Large intestine (tissue), 3 donors: Measurements from ENCODE around the gene GAB2. TPM values are rescaled to one million over a fixed set of nuclear protein-coding genes. Genes with fewer than 3 reads are reported as not detected.
"Not testable (repeated sequence)": the region's sequence is repeated elsewhere in the genome, so short reads cannot be mapped to it uniquely, and the experiment has no call there.

Experiments used
- DNase-seq, 2 donors: peaks; one replicate each; pipeline versions ENCODE4 v3.0.0 to v3.0.0-alpha.2; 2013
- H3K27ac ChIP-seq: one replicate; pipeline ENCODE4 v1.5.1; 2013; ENCODE audit warnings: low read length
- H3K27me3 ChIP-seq: 2 replicates; pipeline ENCODE4 v1.6.1; 2013; ENCODE audit warnings: low read length; ENCODE audit not compliant: control insufficient read depth, insufficient read depth
- H3K36me3 ChIP-seq: 2 replicates; pipeline ENCODE4 v1.6.1; 2013; ENCODE audit warnings: low read length; ENCODE audit not compliant: control insufficient read depth, insufficient read depth
- H3K4me1 ChIP-seq: one replicate; pipeline ENCODE4 v1.6.1; 2013; ENCODE audit warnings: low read length; ENCODE audit not compliant: control insufficient read depth, insufficient read depth
- H3K4me3 ChIP-seq: one replicate; pipeline ENCODE4 v1.5.1; 2013; ENCODE audit warnings: low read length
- H3K9me3 ChIP-seq: one replicate; pipeline ENCODE4 v1.6.1; 2013; ENCODE audit warnings: mild to moderate bottlenecking, low read depth, low read length, moderate library complexity; ENCODE audit not compliant: control insufficient read depth
- WGBS: methylation state at CpG from one replicate; pipeline ENCODE4 v1.1.5; 2013; ENCODE audit warnings: low lambda C conversion rate; ENCODE audit not compliant: insufficient coverage; 5-methylcytosine and 5-hydroxymethylcytosine counted together
- polyA plus RNA-seq: library from polyadenylated mRNA; unstranded; fragments of 120-200 nt; gene quantifications from one replicate; pipeline ENCODE4 v1.2.1, GENCODE V29; 2013

Gene GAB2
- polyA plus RNA-seq, 1 donor: 10.7 TPM

DNA sequence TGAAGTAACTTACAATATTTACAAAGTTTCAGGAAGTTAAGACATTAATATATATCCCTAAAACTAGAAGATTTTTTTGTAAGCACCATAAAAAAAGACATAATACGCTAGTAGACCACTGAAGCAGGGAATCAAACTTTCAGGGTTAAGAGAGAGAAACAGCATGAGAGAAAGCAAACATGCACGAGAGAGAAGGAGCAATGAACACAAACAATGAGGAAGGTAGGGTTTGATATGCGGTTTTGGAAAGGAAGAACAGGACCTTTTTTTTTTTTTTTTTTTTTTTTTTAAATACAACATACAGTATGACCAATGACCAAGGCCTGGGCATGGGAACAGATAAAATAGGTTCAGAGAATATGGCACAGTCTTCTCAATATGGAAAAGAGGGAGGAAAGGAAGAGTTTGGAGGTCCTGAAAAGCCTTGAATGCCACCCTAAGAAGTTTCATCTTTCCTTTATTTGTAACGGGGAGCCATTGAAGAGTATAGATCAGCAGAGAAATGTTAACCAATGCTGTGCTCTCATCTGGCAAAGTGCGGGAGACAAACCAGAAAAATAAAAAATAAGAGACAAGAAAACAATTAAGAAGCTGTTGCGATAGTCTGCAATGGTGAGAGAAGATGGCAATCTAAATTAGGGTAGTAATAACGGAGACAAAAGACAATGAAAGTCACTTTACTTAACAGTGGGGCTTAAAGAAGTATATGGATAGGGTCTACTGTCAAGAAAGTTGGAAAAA lies 127.9 kb downstream of the GAB2 start:
- WGBS: 87% methylated on average over 3 of the region's 7 CpGs
- Histone ChIP-seq H3K27me3 (no peaks in the 10 kb centered on the region), H3K27ac (peak overlapping the region; percentile 52), H3K36me3 (no peaks in the 10 kb centered on the region), H3K4me3 (no peak overlapping the region), H3K9me3 (peaks cover 3% of the 10 kb centered on the region), H3K4me1 (no peaks in the 10 kb centered on the region)
- DNase-seq: no peak

DNA sequence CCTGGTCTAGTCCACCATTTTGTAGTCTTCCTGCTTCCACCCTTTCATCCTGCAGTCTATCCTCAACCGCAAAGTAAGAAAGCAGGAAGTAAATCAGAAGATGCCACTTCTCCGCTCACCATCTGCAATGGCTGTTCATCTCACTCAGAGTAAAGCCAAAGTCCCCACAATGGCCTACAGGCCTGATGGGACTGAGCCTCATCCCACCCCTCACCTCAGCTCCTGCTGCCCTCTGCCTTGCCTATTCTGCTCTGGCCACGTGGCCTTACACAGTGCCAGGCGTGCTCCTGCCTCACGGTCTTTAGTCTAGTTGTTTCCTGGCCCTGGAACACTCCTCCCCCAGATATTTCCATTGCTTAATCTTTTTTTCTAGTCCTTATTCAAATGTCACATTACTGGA lies 133.4 kb downstream of the GAB2 start:
- Histone ChIP-seq H3K27me3 (no peaks in the 10 kb centered on the region), H3K4me3 (no peak overlapping the region), H3K36me3 (peaks cover 8% of the 10 kb centered on the region), H3K4me1 (no peaks in the 10 kb centered on the region), H3K9me3 (peaks cover 3% of the 10 kb centered on the region), H3K27ac (no peak overlapping the region)
- WGBS: 100% methylated on average over 1 of the region's 5 CpGs
- DNase-seq: no peak

DNA sequence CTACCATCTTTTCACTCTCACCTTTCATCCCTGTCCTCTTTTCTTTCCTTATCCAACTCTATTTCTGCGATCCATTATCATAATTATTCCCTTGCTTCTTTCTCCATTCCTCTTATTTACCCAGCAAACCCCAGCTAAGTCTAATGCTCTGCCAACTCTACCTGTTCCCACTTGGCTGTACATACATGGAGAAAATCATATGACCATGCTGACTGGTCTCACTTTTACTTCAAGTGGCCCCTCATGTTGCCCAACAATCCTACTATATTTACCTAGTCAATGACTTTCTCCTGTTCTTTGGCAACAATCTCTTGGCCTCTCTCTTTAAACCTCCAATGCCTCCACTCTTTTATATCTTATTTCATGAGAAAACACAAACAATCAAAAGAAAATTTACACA lies 134.8 kb downstream of the GAB2 start:
- no peak for DNase-seq
- Histone ChIP-seq H3K36me3 (peaks cover 8% of the 10 kb centered on the region), H3K27me3 (no peaks in the 10 kb centered on the region), H3K27ac (no peak overlapping the region), H3K9me3 (no peaks in the 10 kb centered on the region), H3K4me3 (no peak overlapping the region), H3K4me1 (peaks cover under 1% of the 10 kb centered on the region)
- 100% methylated on average over 1 of the region's 1 CpG for WGBS

DNA sequence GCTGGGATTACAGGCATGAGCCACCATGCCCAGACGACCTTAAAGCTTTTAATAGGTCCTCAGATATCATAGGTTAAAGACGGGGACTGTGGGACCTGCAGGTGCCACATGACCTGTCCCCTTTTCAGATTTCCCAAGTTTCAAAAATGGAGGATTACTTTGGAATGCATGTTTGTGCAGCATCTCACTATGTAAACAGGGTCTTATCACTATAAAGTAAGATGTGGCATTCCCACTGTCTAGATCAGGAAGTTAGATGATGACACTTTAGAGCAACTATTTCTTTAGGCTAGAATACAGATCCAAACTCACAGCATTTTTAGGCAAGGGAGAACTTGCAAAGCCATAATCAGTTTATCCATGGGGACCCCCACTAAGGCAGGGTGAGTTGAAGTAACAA lies 136.1 kb downstream of the GAB2 start:
- H3K4me3 ChIP-seq: no peak overlapping the region
- peaks cover 8% of the 10 kb centered on the region for H3K36me3 ChIP-seq
- no peak for DNase-seq
- WGBS: no CpG with 5 or more reads among the region's 2 CpGs
- no peaks in the 10 kb centered on the region for H3K27me3 ChIP-seq
- H3K9me3 ChIP-seq: no peaks in the 10 kb centered on the region
- peaks cover 12% of the 10 kb centered on the region for H3K4me1 ChIP-seq
- H3K27ac ChIP-seq: no peak overlapping the region

DNA sequence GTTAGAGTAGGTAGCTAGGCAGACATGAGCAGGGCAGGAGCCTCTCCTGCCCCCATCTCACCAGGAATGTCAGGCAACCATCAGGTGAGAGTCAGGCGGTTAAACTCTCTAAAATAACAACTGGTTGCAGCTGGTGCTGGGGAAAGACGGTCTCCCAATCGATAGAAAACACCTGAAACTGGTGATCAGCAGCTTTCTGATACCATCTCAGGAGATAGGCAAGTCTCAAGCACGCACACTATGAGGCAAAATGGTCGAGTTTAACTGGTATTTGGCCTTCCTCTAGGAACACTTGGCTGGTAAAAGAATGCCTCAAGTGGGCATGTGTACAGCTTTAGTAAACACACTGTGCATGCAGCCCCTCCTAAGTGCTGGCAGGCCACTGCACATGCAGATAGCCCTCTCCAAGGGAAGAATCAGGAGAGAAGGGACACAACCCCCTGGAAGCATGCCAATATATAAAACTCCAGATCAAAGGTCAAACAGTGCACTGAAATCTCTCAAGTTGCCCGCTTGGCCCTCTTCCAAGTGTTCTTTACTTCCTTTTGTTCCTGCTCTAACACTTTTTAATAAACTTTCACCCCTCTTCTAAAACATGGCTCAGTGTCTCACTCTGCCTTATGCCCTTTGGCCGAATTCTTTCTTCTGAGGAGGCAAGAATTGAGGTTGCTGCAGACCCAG lies 140.2 kb downstream of the GAB2 start:
- Histone ChIP-seq H3K36me3 (peaks cover 12% of the 10 kb centered on the region), H3K9me3 (no peaks in the 10 kb centered on the region), H3K27me3 (no peaks in the 10 kb centered on the region), H3K4me1 (peaks cover 12% of the 10 kb centered on the region), H3K4me3 (no peak overlapping the region), H3K27ac (peak overlapping the region; percentile 70)
- 17% methylated on average over 1 of the region's 7 CpGs for WGBS
- DNase-seq: peak; percentile 72 to 90

DNA sequence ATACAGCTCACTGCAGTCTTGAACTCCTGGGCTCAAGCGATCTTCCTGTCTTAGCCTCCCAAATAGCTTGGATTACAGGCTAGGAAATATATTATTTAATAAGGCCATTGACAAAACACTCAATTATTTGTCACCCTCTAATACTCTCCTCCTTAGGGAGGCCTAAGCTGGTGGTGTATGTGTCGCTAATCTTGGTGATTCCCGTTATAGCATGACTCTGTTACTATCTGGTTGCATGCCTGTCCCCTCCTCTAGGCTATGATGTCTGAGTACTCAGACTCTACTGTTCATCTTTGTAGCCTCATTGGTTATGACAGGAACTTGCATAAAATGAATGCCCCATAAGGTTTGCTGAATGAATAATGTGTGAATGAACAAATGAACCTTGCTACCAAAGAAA lies 141.3 kb downstream of the GAB2 start:
- Histone ChIP-seq H3K4me1 (peaks cover 12% of the 10 kb centered on the region), H3K36me3 (peaks cover 12% of the 10 kb centered on the region), H3K27me3 (no peaks in the 10 kb centered on the region), H3K27ac (no peak overlapping the region), H3K4me3 (no peak overlapping the region), H3K9me3 (no peaks in the 10 kb centered on the region)
- DNase-seq: no peak
- no CpG with 5 or more reads among the region's 3 CpGs for WGBS

DNA sequence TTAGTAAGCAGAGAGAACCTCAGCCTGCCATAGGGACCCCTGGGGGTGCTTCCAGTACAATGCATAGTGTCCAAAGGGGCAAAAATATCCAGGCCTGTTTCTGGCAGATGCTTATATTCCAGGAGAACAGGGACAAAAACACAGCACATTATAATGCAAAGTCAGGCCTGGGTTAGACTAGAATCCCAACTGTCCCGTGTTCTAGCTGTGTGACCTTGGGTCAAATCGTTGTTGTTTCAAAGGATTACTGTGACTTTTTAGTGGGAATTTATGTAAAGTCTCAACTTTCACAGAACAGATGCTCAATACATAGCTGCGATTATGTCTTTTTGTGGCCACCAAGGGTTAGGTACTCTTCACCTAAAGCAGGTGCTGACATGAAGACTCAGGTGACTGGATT lies 142.9 kb downstream of the GAB2 start:
- DNase-seq: no peak
- peaks cover 12% of the 10 kb centered on the region for H3K4me1 ChIP-seq
- no peaks in the 10 kb centered on the region for H3K9me3 ChIP-seq
- no peak overlapping the region for H3K27ac ChIP-seq
- H3K36me3 ChIP-seq: peaks cover 4% of the 10 kb centered on the region
- no peaks in the 10 kb centered on the region for H3K27me3 ChIP-seq
- WGBS: 100% methylated on average over 1 of the region's 3 CpGs
- no peak overlapping the region for H3K4me3 ChIP-seq

DNA sequence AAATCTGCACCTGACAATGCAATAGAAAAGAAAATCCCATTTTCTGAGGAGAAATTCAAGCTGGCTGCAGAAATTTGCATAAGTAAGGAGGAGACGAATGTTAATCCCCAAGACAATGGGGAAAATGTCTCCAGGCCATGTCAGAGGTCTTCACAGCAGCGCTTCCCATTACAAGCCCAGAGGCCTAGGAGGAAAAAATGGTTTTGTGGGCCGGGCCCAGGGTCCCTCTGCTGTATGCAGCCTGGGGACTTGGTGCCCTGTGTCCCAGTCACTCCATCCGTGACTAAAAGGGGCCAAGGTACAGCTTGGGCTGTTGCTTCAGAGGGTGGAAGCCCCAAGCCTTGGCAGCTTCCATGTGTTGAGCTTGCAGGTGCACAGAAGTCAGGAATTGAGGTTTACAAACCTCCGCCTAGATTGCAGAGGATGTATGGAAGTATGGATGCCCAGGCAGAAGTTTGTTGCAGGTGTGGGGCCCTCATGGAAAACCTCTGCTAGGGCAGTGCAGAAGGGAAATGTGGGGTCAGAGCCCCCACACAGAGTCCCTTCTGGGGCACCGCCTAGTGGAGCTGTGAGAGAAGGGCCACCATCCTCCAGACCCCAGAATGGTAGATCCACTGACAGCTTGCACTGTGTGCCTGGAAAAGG lies 144.9 kb downstream of the GAB2 start:
- not testable (repeated sequence) for H3K27ac ChIP-seq, H3K27me3 ChIP-seq, DNase-seq, H3K4me3 ChIP-seq, H3K36me3 ChIP-seq, H3K9me3 ChIP-seq
- peaks cover 11% of the 10 kb centered on the region for H3K4me1 ChIP-seq
- WGBS: no CpG with 5 or more reads among the region's 6 CpGs

DNA sequence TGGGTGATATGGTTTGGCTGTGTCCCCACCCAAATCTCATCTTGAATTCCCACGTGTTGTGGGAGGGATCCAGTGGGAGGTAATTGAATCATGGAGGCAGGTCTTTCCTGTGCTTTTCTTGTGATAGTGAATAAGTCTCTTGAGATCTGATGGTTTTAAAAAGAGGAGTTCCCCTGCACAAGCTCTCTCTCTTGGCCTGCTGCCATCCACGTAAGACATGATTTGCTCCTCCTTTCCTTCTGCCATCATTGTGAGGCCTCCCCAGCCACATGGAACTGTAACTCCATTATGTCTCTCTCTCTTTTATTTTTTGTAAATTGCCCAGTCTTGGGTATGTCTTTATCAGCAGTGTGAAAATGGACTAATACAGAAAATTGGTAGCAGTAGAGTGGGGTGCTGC lies 145.8 kb downstream of the GAB2 start:
- not testable (repeated sequence) for DNase-seq, H3K9me3 ChIP-seq, H3K27me3 ChIP-seq, H3K4me1 ChIP-seq, H3K36me3 ChIP-seq, H3K27ac ChIP-seq, H3K4me3 ChIP-seq
- WGBS: 100% methylated on average over 1 of the region's 2 CpGs

DNA sequence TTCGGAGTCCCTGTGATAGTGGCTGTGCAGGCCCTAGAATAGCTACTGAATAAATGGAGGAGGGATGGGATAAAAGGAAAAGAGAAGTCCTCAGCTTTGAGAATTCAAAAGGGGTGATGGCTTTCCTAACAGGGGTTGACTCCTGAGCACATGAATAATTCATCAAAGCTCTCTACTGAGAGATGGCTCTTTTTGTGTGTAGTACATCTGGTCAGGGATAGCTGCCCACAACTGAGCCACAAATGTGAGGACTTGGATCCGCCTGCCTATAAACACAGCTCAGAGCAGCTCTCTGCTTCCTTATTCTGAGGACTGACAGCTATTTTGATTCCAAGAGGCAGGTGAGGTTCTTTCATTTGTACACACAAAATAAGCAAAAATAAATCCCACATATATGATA lies 146.6 kb downstream of the GAB2 start:
- no peak overlapping the region for H3K27ac ChIP-seq
- no peaks in the 10 kb centered on the region for H3K4me1 ChIP-seq
- peaks cover 4% of the 10 kb centered on the region for H3K36me3 ChIP-seq
- H3K9me3 ChIP-seq: no peaks in the 10 kb centered on the region
- no peak for DNase-seq
- WGBS: no CpG with 5 or more reads among the region's 2 CpGs
- no peaks in the 10 kb centered on the region for H3K27me3 ChIP-seq
- no peak overlapping the region for H3K4me3 ChIP-seq
